ENCODE results near the gene NCKAP5.

The NCKAP5 gene

DNA sequence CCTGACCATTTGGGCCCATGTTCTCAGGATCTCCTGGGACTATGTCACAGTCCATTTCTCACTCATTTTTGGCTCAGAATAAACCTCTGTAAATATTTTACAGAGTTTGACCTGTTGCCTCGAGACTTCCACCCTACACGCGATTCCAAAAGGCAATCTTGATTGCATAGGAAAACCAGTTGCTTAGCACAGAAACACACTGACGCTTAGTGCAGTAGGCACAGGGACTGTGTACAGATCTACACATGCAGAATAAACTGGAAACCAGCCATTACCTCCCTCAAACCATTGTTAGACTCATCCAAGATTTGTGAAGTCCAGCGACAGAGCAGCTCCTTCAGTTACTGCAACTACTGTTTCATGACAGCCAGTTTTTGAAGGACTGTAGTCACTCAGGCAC lies 73.0 kb downstream of the NCKAP5 start:
- DNase-seq: no peak
- Histone ChIP-seq H3K36me3 (no peaks in the 10 kb centered on the region), H3K27ac (no peak overlapping the region), H3K9me3 (ENCODE audit: severe bottlenecking) (no peaks in the 10 kb centered on the region), H3K27me3 (ENCODE audit: insufficient read depth, low read depth, severe bottlenecking) (no peaks in the 10 kb centered on the region), H3K4me3 (ENCODE audit: low read depth, low read length) (no peak overlapping the region)
- no peak for TF ChIP-seq CTCF (IDR thresholded peaks at IDR 0.05; ENCODE audit: low read depth, low read length)

- Histone ChIP-seq H3K27me3 (ENCODE audit: insufficient read depth, low read depth, severe bottlenecking) (no peaks in the 10 kb centered on the region), H3K9me3 (ENCODE audit: severe bottlenecking) (no peaks in the 10 kb centered on the region), H3K36me3 (no peaks in the 10 kb centered on the region), H3K27ac (no peak overlapping the region), H3K4me3 (ENCODE audit: low read depth, low read length) (no peak overlapping the region)
- no peak for DNase-seq
- no peak for TF ChIP-seq CTCF (IDR thresholded peaks at IDR 0.05; ENCODE audit: low read depth, low read length)
Observed at GRCh38 chr2:133492719-133493380, 75.4 kb downstream of the NCKAP5 start.

DNA sequence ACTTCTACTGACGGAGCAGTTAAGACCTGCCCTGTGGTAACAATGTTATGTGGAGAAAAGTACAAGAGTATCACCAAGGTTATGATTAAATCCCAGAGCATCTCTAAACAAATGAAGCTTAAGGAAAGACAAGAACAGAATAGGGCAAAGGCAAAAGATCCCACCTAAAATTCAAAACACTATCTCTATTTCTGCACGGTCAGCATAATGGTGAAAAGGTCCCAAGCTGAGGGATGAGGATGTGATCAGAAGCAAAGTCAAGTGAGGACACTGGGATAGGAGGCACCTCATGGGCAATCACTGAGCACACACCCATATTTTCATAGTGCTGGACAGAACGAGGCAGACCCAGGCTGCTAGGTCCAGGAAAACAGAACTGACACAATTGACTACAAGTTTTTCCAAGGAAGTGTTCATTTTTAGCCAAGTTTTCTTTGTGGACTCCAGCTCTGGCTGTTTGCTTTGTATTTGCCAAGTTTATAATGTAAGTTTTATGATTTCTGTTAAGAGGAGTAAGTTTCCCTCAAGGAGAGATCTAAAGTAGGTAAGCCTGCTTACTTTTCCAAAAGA lies 77.8 kb downstream of the NCKAP5 start:
- Histone ChIP-seq H3K9me3 (ENCODE audit: severe bottlenecking) (no peaks in the 10 kb centered on the region), H3K27ac (no peak overlapping the region), H3K36me3 (no peaks in the 10 kb centered on the region), H3K4me3 (ENCODE audit: low read depth, low read length) (no peak overlapping the region), H3K27me3 (ENCODE audit: insufficient read depth, low read depth, severe bottlenecking) (no peaks in the 10 kb centered on the region)
- no peak for TF ChIP-seq CTCF (IDR thresholded peaks at IDR 0.05; ENCODE audit: low read depth, low read length)
- DNase-seq: no peak

GRCh38 chr2:133489641-133490410 lies 78.4 kb downstream of the NCKAP5 start:
- no peak for TF ChIP-seq CTCF (IDR thresholded peaks at IDR 0.05; ENCODE audit: low read depth, low read length)
- Histone ChIP-seq H3K4me3 (ENCODE audit: low read depth, low read length) (no peak overlapping the region), H3K9me3 (ENCODE audit: severe bottlenecking) (no peaks in the 10 kb centered on the region), H3K27ac (no peak overlapping the region), H3K36me3 (no peaks in the 10 kb centered on the region), H3K27me3 (ENCODE audit: insufficient read depth, low read depth, severe bottlenecking) (no peaks in the 10 kb centered on the region)
- DNase-seq: no peak

- Histone ChIP-seq H3K4me3 (ENCODE audit: low read depth, low read length) (no peak overlapping the region), H3K36me3 (no peaks in the 10 kb centered on the region), H3K9me3 (ENCODE audit: severe bottlenecking) (no peaks in the 10 kb centered on the region), H3K27ac (no peak overlapping the region), H3K27me3 (ENCODE audit: insufficient read depth, low read depth, severe bottlenecking) (no peaks in the 10 kb centered on the region)
- DNase-seq: no peak
- TF ChIP-seq CTCF (IDR thresholded peaks at IDR 0.05; ENCODE audit: low read depth, low read length): no peak
Observed at GRCh38 chr2:133489146-133489545, 79.1 kb downstream of the NCKAP5 start.

All from WERI-Rb-1 (cell line).